ENCODE data around the gene SPTBN1. TPM values are rescaled to one million over a fixed set of nuclear protein-coding genes. Genes with fewer than 3 reads are reported as not detected.

SPTBN1 gene
- total RNA-seq, 1 experiment from 2014 or later: 262 TPM

GRCh38 chr2:54523324-54523959, 67.3 kb downstream of the SPTBN1 start:
- no peak for DNase-seq
- Histone ChIP-seq H3K79me2 (ENCODE audit: low read depth) (no peaks in the 10 kb centered on the region), H3K36me3 (ENCODE audit: low read depth) (no peaks in the 10 kb centered on the region), H3F3A (ENCODE audit: insufficient read depth, low read depth) (peaks cover 10% of the 10 kb centered on the region; the same call in 1 of the 2 replicates), H3K27me3 (ENCODE audit: insufficient read depth, low read depth) (no peaks in the 10 kb centered on the region), H3K9me2 (ENCODE audit: insufficient read depth) (no peaks in the 10 kb centered on the region), H4K20me1 (ENCODE audit: insufficient read depth) (no peaks in the 10 kb centered on the region), H3K4me1 (replicated peaks; ENCODE audit: insufficient read depth) (peaks cover 19% of the 10 kb centered on the region), H2AFZ (no peak overlapping the region), H3K27ac (no peak overlapping the region), H3K9me3 (ENCODE audit: insufficient read depth, low read depth) (no peaks in the 10 kb centered on the region), H3K4me2 (no peak overlapping the region), H3K4me3 (no peak overlapping the region)
- CTCF ChIA-PET: interaction anchor here (0.5 to 1.4 kb wide), 11 partner anchors 8 to 416 kb away, joined by 3 to 6 read pairs (median 4); partner anchors contain the start of gene EML6
- intact Hi-C loops (cut with micrococcal nuclease; ENCODE audit: unreplicated experiment): loop anchor here (2.0 to 10.0 kb wide), 7 partner anchors 67 to 406 kb away; partner anchors contain the start of genes ACYP2, EML6 and SPTBN1
- BruUV-seq (replicated peaks): no TSS peak
- no peak for TF ChIP-seq EZH2 (IDR thresholded peaks at IDR 0.05; ENCODE audit: low read depth)
- TF ChIP-seq CTCF (conservative IDR thresholded peaks at IDR 0.05): no peak
- POLR2A ChIA-PET (ENCODE audit: unreplicated experiment): interaction anchor here (0.6 to 1.1 kb wide), 10 partner anchors 35 to 1032 kb away, joined by 3 to 53 read pairs (median 5); no protein-coding TSS in a partner anchor

GRCh38 chr2:54524226-54524991, 68.3 kb downstream of the SPTBN1 start:
- no peaks in the 10 kb centered on the region for H4K20me1 ChIP-seq (ENCODE audit: insufficient read depth)
- H3K9me2 ChIP-seq (ENCODE audit: insufficient read depth): no peaks in the 10 kb centered on the region
- no peak overlapping the region for H2AFZ ChIP-seq
- BruUV-seq (replicated peaks): TSS peak; percentile 90
- H3K27me3 ChIP-seq (ENCODE audit: insufficient read depth, low read depth): no peaks in the 10 kb centered on the region
- intact Hi-C loops (cut with micrococcal nuclease; ENCODE audit: unreplicated experiment): loop anchor here (1.0 to 10.0 kb wide), 8 partner anchors 35 to 407 kb away; partner anchors contain the start of genes ACYP2 and EML6
- no peaks in the 10 kb centered on the region for H3K9me3 ChIP-seq (ENCODE audit: insufficient read depth, low read depth)
- H3K79me2 ChIP-seq (ENCODE audit: low read depth): no peaks in the 10 kb centered on the region
- no peak overlapping the region for H3K4me2 ChIP-seq
- CTCF ChIA-PET: interaction anchor here (0.5 to 1.4 kb wide), 13 partner anchors 33 to 417 kb away, joined by 3 to 6 read pairs (median 4); partner anchors contain the start of gene EML6
- POLR2A ChIA-PET (ENCODE audit: unreplicated experiment): interaction anchor here (0.6 to 1.1 kb wide), 12 partner anchors 34 to 1031 kb away, joined by 3 to 6 read pairs (median 5); no protein-coding TSS in a partner anchor
- H3K36me3 ChIP-seq (ENCODE audit: low read depth): no peaks in the 10 kb centered on the region
- no peak overlapping the region for H3K4me3 ChIP-seq
- TF ChIP-seq CTCF (conservative IDR thresholded peaks at IDR 0.05): no peak
- no peak for TF ChIP-seq EZH2 (IDR thresholded peaks at IDR 0.05; ENCODE audit: low read depth)
- DNase-seq: peak; percentile 60 to 71
- H3F3A ChIP-seq (ENCODE audit: insufficient read depth, low read depth): peaks cover 10% of the 10 kb centered on the region; the same call in 1 of the 2 replicates
- H3K27ac ChIP-seq: no peak overlapping the region
- peaks cover 19% of the 10 kb centered on the region for H3K4me1 ChIP-seq (replicated peaks; ENCODE audit: insufficient read depth)

- BruUV-seq (replicated peaks): no TSS peak
- Histone ChIP-seq H3K36me3 (ENCODE audit: low read depth) (no peaks in the 10 kb centered on the region), H3K4me1 (replicated peaks; ENCODE audit: insufficient read depth) (peaks cover 15% of the 10 kb centered on the region), H2AFZ (no peak overlapping the region), H3K9me3 (ENCODE audit: insufficient read depth, low read depth) (no peaks in the 10 kb centered on the region), H4K20me1 (ENCODE audit: insufficient read depth) (no peaks in the 10 kb centered on the region), H3K27me3 (ENCODE audit: insufficient read depth, low read depth) (no peaks in the 10 kb centered on the region), H3K9me2 (ENCODE audit: insufficient read depth) (no peaks in the 10 kb centered on the region), H3K4me2 (no peak overlapping the region), H3K4me3 (no peak overlapping the region), H3K79me2 (ENCODE audit: low read depth) (no peaks in the 10 kb centered on the region), H3F3A (ENCODE audit: insufficient read depth, low read depth) (peaks cover 4% of the 10 kb centered on the region; the same call in 1 of the 2 replicates), H3K27ac (no peak overlapping the region)
- no peak for TF ChIP-seq EZH2 (IDR thresholded peaks at IDR 0.05; ENCODE audit: low read depth)
- TF ChIP-seq CTCF (conservative IDR thresholded peaks at IDR 0.05): no peak
- ChIA-PET POLR2A (ENCODE audit: unreplicated experiment) (interaction anchor here (0.6 kb wide), 1 partner anchor 79 kb away, joined by 6 read pairs; no protein-coding TSS in a partner anchor), CTCF (interaction anchor here (0.6 kb wide), 1 partner anchor 94 kb away, joined by 3 read pairs; no protein-coding TSS in a partner anchor)
- no peak for DNase-seq
- intact Hi-C loops (cut with micrococcal nuclease; ENCODE audit: unreplicated experiment): loop anchor here (10.0 kb wide), 1 partner anchor 309 kb away; no protein-coding TSS in a partner anchor
Measured at GRCh38 chr2:54525321-54525720, 69.2 kb downstream of the SPTBN1 start.

All from PC-9 (cell line).